ENCODE measurements around the gene MYCBP2.

Gene MYCBP2

GRCh38 chr13:77230560-77230959 is 96.3 kb downstream of the MYCBP2 start:
- no peaks in the 10 kb centered on the region for H3K9me3 ChIP-seq (replicated peaks; ENCODE audit: insufficient read depth, low read length)

GRCh38 chr13:77225946-77226345 is 100.9 kb downstream of the MYCBP2 start:
- TF ChIP-seq CTCF (IDR thresholded peaks at IDR 0.05; ENCODE audit: low read length) (no peak), EZH2phosphoT487 (IDR thresholded peaks at IDR 0.05; ENCODE audit: low read length) (no peak), EZH2 (optimal IDR thresholded peaks at IDR 0.05; ENCODE audit: low read depth, low read length) (no peak)
- Histone ChIP-seq H3K27ac (ENCODE audit: low read length) (no peak overlapping the region), H3K36me3 (replicated peaks; ENCODE audit: insufficient read depth, low read length) (0 out of 2 replicates have a peak, but pooled peaks cover 4% of the 10 kb centered on the region), H3K9me2 (replicated peaks; ENCODE audit: insufficient read depth, low read length) (no peaks in the 10 kb centered on the region), H3K4me2 (ENCODE audit: low read depth, low read length) (no peak overlapping the region), H2AFZ (ENCODE audit: low read length) (no peak overlapping the region), H3K79me2 (ENCODE audit: low read length) (no peaks in the 10 kb centered on the region), H3K4me3 (ENCODE audit: low read length) (no peak overlapping the region), H4K20me1 (ENCODE audit: insufficient read depth, low read length) (no peaks in the 10 kb centered on the region), H3F3A (ENCODE audit: insufficient read depth, low read length) (no peaks in the 10 kb centered on the region), H3K9ac (ENCODE audit: low read length) (no peak overlapping the region), H3K27me3 (replicated peaks; ENCODE audit: insufficient read depth, low read length) (no peaks in the 10 kb centered on the region), H3K9me3 (replicated peaks; ENCODE audit: insufficient read depth, low read length) (no peaks in the 10 kb centered on the region), H3K4me1 (ENCODE audit: low read length) (no peaks in the 10 kb centered on the region)
- DNase-seq, result no peak

More at GRCh38 chr13:77230560-77230959, 96.3 kb downstream of the MYCBP2 start:
- H3K4me2 ChIP-seq (ENCODE audit: low read depth, low read length), result no peak overlapping the region
- H2AFZ ChIP-seq (ENCODE audit: low read length), result no peak overlapping the region
- TF ChIP-seq CTCF (IDR thresholded peaks at IDR 0.05; ENCODE audit: low read length), result no peak
- TF ChIP-seq EZH2 (optimal IDR thresholded peaks at IDR 0.05; ENCODE audit: low read depth, low read length), result no peak
- TF ChIP-seq EZH2phosphoT487 (IDR thresholded peaks at IDR 0.05; ENCODE audit: low read length), result no peak
- H3K4me3 ChIP-seq (ENCODE audit: low read length), result no peak overlapping the region
- H3F3A ChIP-seq (ENCODE audit: insufficient read depth, low read length), result no peaks in the 10 kb centered on the region
- no peak overlapping the region for H3K27ac ChIP-seq (ENCODE audit: low read length)
- no peak overlapping the region for H3K9ac ChIP-seq (ENCODE audit: low read length)
- no peaks in the 10 kb centered on the region for H3K9me2 ChIP-seq (replicated peaks; ENCODE audit: insufficient read depth, low read length)
- H3K27me3 ChIP-seq (replicated peaks; ENCODE audit: insufficient read depth, low read length), result no peaks in the 10 kb centered on the region
- no peaks in the 10 kb centered on the region for H3K4me1 ChIP-seq (ENCODE audit: low read length)
- H3K79me2 ChIP-seq (ENCODE audit: low read length), result no peaks in the 10 kb centered on the region
- H4K20me1 ChIP-seq (ENCODE audit: insufficient read depth, low read length), result no peaks in the 10 kb centered on the region
- H3K36me3 ChIP-seq (replicated peaks; ENCODE audit: insufficient read depth, low read length), result peaks cover 4% of the 10 kb centered on the region; the same call in 1 of the 2 replicates
- DNase-seq, result no peak

- Histone ChIP-seq H3K36me3 (replicated peaks; ENCODE audit: insufficient read depth, low read length) (no peaks in the 10 kb centered on the region), H3K79me2 (ENCODE audit: low read length) (no peaks in the 10 kb centered on the region), H3K4me2 (ENCODE audit: low read depth, low read length) (no peak overlapping the region), H2AFZ (ENCODE audit: low read length) (no peak overlapping the region), H3K9me3 (replicated peaks; ENCODE audit: insufficient read depth, low read length) (no peaks in the 10 kb centered on the region), H3K27me3 (replicated peaks; ENCODE audit: insufficient read depth, low read length) (no peaks in the 10 kb centered on the region), H3F3A (ENCODE audit: insufficient read depth, low read length) (no peaks in the 10 kb centered on the region), H3K9me2 (replicated peaks; ENCODE audit: insufficient read depth, low read length) (no peaks in the 10 kb centered on the region), H3K4me3 (ENCODE audit: low read length) (no peak overlapping the region), H3K27ac (ENCODE audit: low read length) (no peak overlapping the region), H4K20me1 (ENCODE audit: insufficient read depth, low read length) (no peaks in the 10 kb centered on the region), H3K9ac (ENCODE audit: low read length) (no peak overlapping the region), H3K4me1 (ENCODE audit: low read length) (no peaks in the 10 kb centered on the region)
- DNase-seq, result no peak
- TF ChIP-seq CTCF (IDR thresholded peaks at IDR 0.05; ENCODE audit: low read length) (no peak), EZH2 (optimal IDR thresholded peaks at IDR 0.05; ENCODE audit: low read depth, low read length) (no peak), EZH2phosphoT487 (IDR thresholded peaks at IDR 0.05; ENCODE audit: low read length) (no peak)
These were observed 104.0 kb downstream of the MYCBP2 start for GRCh38 chr13:77222909-77223308.

Data from MM.1S (cell line).